ENCODE data around the gene MPST. TPM values are rescaled to one million over a fixed set of nuclear protein-coding genes. Genes with fewer than 3 reads are reported as not detected.
"Not testable (repeated sequence)": the region's sequence is repeated elsewhere in the genome, so short reads cannot be mapped to it uniquely, and the experiment has no call there.

The MPST gene
- total RNA-seq, 8 experiments from 2014 or later: 18.3 to 43.2 (median 22.7) TPM

GRCh38 chr22:37065180-37065579 lies 45.6 kb downstream of the MPST start:
- ATAC-seq (replicated peaks in 6 of 8): no peak
- WGBS, 10 experiments: 88 to 100% methylated on average over 1 of the region's 3 CpGs; no CpG with 5 or more reads in 8 of the 10 experiments
- H3K4me1 ChIP-seq (replicated peaks in 1 of 2): peaks cover 0 to 5% of the 10 kb centered on the region in 2 donors
- no peak overlapping the region for H3K4me3 ChIP-seq
- no peak overlapping the region for H3K27ac ChIP-seq
- in situ Hi-C loops (cut with MboI; ENCODE audit: low pct_unique_long_range_greater_than_20kb in 2 of 9, low sequenced_read_pairs in 9 of 9, unreplicated experiment in 9 of 9): no loop called here

GRCh38 chr22:37065961-37066360 lies 46.4 kb downstream of the MPST start:
- no peak overlapping the region for H3K27ac ChIP-seq
- 83 to 100% (median 96%) methylated on average over 2 to 7 of the region's 9 CpGs; no CpG with 5 or more reads in 7 of the 10 experiments for WGBS, 10 experiments

DNA sequence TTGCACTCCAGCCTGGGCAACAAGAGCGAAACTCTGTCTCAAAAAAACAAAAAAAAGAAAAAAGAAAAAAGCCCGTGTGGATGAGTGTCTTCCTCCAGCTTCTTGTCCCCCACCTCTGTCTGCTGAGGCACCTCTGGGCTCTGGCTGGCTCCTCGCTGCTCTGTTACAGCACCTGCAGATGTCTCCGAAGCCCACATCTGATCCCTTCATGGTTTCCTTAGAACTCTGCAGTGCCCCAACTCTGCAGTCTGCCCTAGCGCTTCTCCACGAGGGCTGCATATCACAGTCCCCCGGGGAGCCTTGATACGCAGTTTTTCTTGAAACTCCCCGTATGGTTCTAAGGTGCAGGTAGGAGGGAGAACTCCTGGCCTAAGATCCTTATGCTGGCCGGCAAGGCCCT lies 47.9 kb downstream of the MPST start:
- Histone ChIP-seq H3K4me1 (replicated peaks in 1 of 2) (peaks cover 0 to 4% of the 10 kb centered on the region in 2 donors), H3K4me3 (no peak overlapping the region), H3K27ac (no peak overlapping the region)
- 67 to 100% (median 83%) methylated on average over 1 to 3 of the region's 10 CpGs; no CpG with 5 or more reads in 5 of the 10 experiments for WGBS, 10 experiments
- ATAC-seq (replicated peaks in 6 of 8): no peak
- in situ Hi-C loops (cut with MboI; ENCODE audit: low pct_unique_long_range_greater_than_20kb in 2 of 9, low sequenced_read_pairs in 9 of 9, unreplicated experiment in 9 of 9): no loop called here

More at GRCh38 chr22:37065961-37066360, 46.4 kb downstream of the MPST start:
- in situ Hi-C loops (cut with MboI; ENCODE audit: low pct_unique_long_range_greater_than_20kb in 2 of 9, low sequenced_read_pairs in 9 of 9, unreplicated experiment in 9 of 9): no loop called here
- no peak overlapping the region for H3K4me3 ChIP-seq
- peaks cover 0 to 5% of the 10 kb centered on the region in 2 donors for H3K4me1 ChIP-seq (replicated peaks in 1 of 2)
- no peak for ATAC-seq (replicated peaks in 6 of 8)

DNA sequence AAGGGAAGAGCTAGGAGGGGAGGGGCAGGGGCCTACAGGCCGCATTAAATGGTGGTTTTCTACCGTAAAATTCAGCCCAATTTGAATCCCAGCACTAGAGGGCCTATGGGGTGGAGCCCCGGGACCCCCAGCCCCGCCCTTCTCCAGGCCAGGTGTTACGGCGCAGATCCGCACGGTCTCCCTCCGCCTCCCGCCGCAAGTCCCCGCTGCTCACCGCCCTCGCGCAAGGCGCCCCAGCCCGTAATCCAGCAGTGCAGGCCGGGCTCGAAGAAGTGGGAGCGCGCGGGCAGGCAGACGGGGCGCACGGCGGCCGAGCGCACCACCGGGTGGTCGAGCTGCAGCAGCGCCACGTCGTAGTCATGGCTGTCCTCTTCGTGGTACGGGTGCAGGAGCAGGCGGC lies 49.3 kb downstream of the MPST start:
- WGBS, 10 experiments: 0% methylated on average over 1 to 2 of the region's 36 CpGs; no CpG with 5 or more reads in 8 of the 10 experiments
- H3K27ac ChIP-seq: no peak overlapping the region
- in situ Hi-C loops (cut with MboI; ENCODE audit: low pct_unique_long_range_greater_than_20kb in 2 of 9, low sequenced_read_pairs in 9 of 9, unreplicated experiment in 9 of 9): no loop called here
- peaks cover 0 to 3% of the 10 kb centered on the region in 2 donors for H3K4me1 ChIP-seq (replicated peaks in 1 of 2)
- peak in 7 of 8 experiments; percentile 28 to 60 (median 40) for ATAC-seq (replicated peaks in 6 of 8)
- H3K4me3 ChIP-seq: no peak overlapping the region

- WGBS, 10 experiments: 0 to 38% (median 0%) methylated on average over 1 to 4 of the region's 11 CpGs; no CpG with 5 or more reads in 7 of the 10 experiments
- Histone ChIP-seq H3K27ac (no peak overlapping the region), H3K4me3 (no peak overlapping the region), H3K4me1 (replicated peaks in 1 of 2) (peaks cover 0 to 3% of the 10 kb centered on the region in 2 donors)
- in situ Hi-C loops (cut with MboI; ENCODE audit: low pct_unique_long_range_greater_than_20kb in 2 of 9, low sequenced_read_pairs in 9 of 9, unreplicated experiment in 9 of 9): no loop called here
- peak in 5 of 8 experiments; percentile 6 to 52 (median 47) for ATAC-seq (replicated peaks in 6 of 8)
Observed at GRCh38 chr22:37069319-37069718, 49.8 kb downstream of the MPST start.

DNA sequence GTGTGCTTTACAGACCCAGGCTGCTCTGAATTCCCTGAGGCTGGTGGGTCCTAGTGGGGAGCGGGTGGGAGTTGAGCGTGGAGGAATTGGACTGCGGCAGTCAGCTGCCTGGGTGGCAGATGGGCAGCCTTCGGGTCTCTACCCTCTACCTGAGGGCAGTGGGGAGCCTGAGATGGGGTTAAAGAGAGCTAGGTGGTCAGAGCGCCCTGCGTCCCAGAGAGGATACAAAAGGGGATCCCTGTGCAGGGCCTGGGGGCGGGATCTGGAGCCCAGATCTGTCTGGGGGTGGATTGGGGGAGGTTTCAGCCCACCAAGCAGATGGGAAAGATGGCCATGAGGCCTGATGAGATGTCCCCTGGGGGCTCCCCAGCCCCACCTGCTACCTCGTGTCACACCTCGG lies 50.2 kb downstream of the MPST start:
- H3K27ac ChIP-seq: no peak overlapping the region
- in situ Hi-C loops (cut with MboI; ENCODE audit: low pct_unique_long_range_greater_than_20kb in 2 of 9, low sequenced_read_pairs in 9 of 9, unreplicated experiment in 9 of 9): no loop called here
- ATAC-seq (replicated peaks in 6 of 8): no peak
- no peak overlapping the region for H3K4me3 ChIP-seq
- WGBS, 10 experiments: 50 to 80% (median 70%) methylated on average over 1 to 5 of the region's 9 CpGs; no CpG with 5 or more reads in 6 of the 10 experiments
- H3K4me1 ChIP-seq (replicated peaks in 1 of 2): peaks cover 0 to 3% of the 10 kb centered on the region in 2 donors

DNA sequence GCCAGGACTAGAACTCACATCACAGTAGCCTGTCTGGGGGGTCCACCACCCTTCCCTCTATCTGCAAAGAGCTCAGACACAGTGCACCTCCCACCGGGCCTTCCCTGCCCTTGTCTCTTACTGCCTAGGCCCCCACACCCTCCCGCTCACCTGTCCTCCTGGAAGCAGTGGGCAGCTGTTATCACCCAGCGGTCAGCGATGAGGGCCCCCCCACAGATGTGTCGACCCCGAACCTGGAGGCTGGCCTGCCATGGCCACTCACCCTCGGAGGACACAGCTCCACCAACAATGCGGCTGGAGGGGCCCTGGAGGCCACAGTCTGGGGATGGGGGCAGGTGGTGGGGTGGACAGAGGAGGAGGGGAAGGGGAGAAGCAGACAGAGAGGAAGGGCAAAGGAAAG lies 50.8 kb downstream of the MPST start:
- in situ Hi-C loops (cut with MboI; ENCODE audit: low pct_unique_long_range_greater_than_20kb in 2 of 9, low sequenced_read_pairs in 9 of 9, unreplicated experiment in 9 of 9): no loop called here
- Histone ChIP-seq H3K4me1 (replicated peaks in 1 of 2) (peaks cover 0 to 3% of the 10 kb centered on the region in 2 donors), H3K4me3 (no peak overlapping the region), H3K27ac (no peak overlapping the region)
- 40% methylated on average over 1 of the region's 8 CpGs; no CpG with 5 or more reads in 9 of the 10 experiments for WGBS, 10 experiments
- no peak for ATAC-seq (replicated peaks in 6 of 8)

GRCh38 chr22:37070744-37071143 lies 51.2 kb downstream of the MPST start:
- WGBS, 10 experiments: no CpG with 5 or more reads among the region's 9 CpGs
- ATAC-seq (replicated peaks in 6 of 8): no peak
- in situ Hi-C loops (cut with MboI; ENCODE audit: low pct_unique_long_range_greater_than_20kb in 2 of 9, low sequenced_read_pairs in 9 of 9, unreplicated experiment in 9 of 9): no loop called here

GRCh38 chr22:37071850-37072592 lies 52.5 kb downstream of the MPST start:
- H3K4me3 ChIP-seq; H3K27ac ChIP-seq; in situ Hi-C loops (cut with MboI; ENCODE audit: low pct_unique_long_range_greater_than_20kb in 2 of 9, low sequenced_read_pairs in 9 of 9, unreplicated experiment in 9 of 9); H3K4me1 ChIP-seq (replicated peaks in 1 of 2); ATAC-seq (replicated peaks in 6 of 8): not testable (repeated sequence)
- WGBS, 10 experiments: 61 to 100% (median 80%) methylated on average over 1 to 5 of the region's 5 CpGs

More at GRCh38 chr22:37070744-37071143, 51.2 kb downstream of the MPST start:
- Histone ChIP-seq H3K4me1 (replicated peaks in 1 of 2) (peaks cover 0 to 3% of the 10 kb centered on the region in 2 donors), H3K4me3 (no peak overlapping the region), H3K27ac (no peak overlapping the region)

- 59 to 100% (median 84%) methylated on average over 1 to 8 of the region's 8 CpGs; no CpG with 5 or more reads in 1 of the 10 experiments for WGBS, 10 experiments
- Histone ChIP-seq H3K4me1 (replicated peaks in 1 of 2) (peaks cover 0 to 3% of the 10 kb centered on the region in 2 donors), H3K4me3 (no peak overlapping the region), H3K27ac (no peak overlapping the region)
- no peak for ATAC-seq (replicated peaks in 6 of 8)
- in situ Hi-C loops (cut with MboI; ENCODE audit: low pct_unique_long_range_greater_than_20kb in 2 of 9, low sequenced_read_pairs in 9 of 9, unreplicated experiment in 9 of 9): no loop called here
Observed at GRCh38 chr22:37072673-37073072, 53.1 kb downstream of the MPST start.

- in situ Hi-C loops (cut with MboI; ENCODE audit: low pct_unique_long_range_greater_than_20kb in 2 of 9, low sequenced_read_pairs in 9 of 9, unreplicated experiment in 9 of 9): no loop called here
- ATAC-seq (replicated peaks in 6 of 8): peak in 5 of 8 experiments; percentile 5 to 27 (median 15)
- no peak overlapping the region for H3K27ac ChIP-seq
- no peaks in the 10 kb centered on the region for H3K4me1 ChIP-seq (replicated peaks in 1 of 2)
- WGBS, 10 experiments: 70 to 80% methylated on average over 2 of the region's 16 CpGs; no CpG with 5 or more reads in 8 of the 10 experiments
- H3K4me3 ChIP-seq: no peak overlapping the region
Observed at GRCh38 chr22:37074537-37074936, 55.0 kb downstream of the MPST start.

DNA sequence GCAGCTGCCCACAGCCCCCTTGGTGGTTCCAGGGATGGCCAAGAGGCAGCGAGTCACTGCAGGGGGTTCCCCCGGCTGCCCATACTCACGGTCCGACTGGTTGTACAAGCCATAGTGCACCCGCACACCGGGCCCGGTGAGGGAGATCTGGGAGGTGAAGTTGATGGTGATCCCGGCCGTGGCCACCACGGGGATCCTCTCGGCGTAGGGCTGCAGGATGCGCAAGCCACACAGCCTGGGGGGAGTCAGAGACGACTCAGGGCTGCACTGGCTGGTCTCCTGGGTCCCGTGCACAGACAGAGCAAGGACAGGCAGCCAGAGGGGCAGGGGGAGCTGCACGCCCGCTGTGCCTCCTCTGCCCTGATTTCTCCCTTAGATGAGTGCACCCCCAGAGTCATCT lies 55.5 kb downstream of the MPST start:
- H3K27ac ChIP-seq: no peak overlapping the region
- H3K4me1 ChIP-seq (replicated peaks in 1 of 2): no peaks in the 10 kb centered on the region
- in situ Hi-C loops (cut with MboI; ENCODE audit: low pct_unique_long_range_greater_than_20kb in 2 of 9, low sequenced_read_pairs in 9 of 9, unreplicated experiment in 9 of 9): no loop called here
- no peak overlapping the region for H3K4me3 ChIP-seq
- 30 to 76% (median 51%) methylated on average over 2 to 6 of the region's 17 CpGs; no CpG with 5 or more reads in 7 of the 10 experiments for WGBS, 10 experiments
- ATAC-seq (replicated peaks in 6 of 8): peak in 2 of 8 experiments; percentile 7 to 11

DNA sequence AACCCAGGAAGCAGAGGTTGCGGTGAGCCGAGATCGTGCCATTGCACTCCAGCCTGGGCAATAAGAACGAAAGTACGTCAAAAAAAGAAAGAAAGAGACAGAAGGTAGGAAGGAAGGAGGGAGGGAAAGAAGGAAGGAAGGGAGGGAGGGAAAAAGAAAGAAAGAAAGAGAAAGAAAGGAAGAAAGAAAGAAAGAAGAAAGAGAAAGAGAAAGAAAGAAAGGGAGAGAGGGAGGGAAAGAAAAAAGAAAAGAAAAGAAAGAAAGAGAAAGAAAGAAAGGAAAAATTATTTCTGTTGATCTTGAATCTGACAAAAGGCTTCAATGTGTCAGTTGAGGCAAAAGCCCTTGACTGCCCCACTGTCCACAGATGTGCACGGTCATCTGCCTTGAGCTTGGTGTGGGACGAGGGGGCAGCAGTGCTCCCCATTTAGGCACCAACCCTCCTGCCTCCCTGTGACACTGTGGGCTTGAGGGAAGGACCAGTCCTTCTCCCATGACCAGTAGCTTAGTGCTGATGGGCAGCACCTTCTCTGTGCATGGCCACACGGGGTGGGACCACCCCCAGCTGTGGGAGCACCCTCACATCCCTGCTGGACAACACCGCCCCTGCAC lies 56.4 kb downstream of the MPST start:
- no peaks in the 10 kb centered on the region for H3K4me1 ChIP-seq (replicated peaks in 1 of 2)
- no peak overlapping the region for H3K27ac ChIP-seq
- in situ Hi-C loops (cut with MboI; ENCODE audit: low pct_unique_long_range_greater_than_20kb in 2 of 9, low sequenced_read_pairs in 9 of 9, unreplicated experiment in 9 of 9): no loop called here
- 49 to 90% (median 74%) methylated on average over 2 to 7 of the region's 9 CpGs; no CpG with 5 or more reads in 2 of the 10 experiments for WGBS, 10 experiments
- H3K4me3 ChIP-seq: no peak overlapping the region
- no peak for ATAC-seq (replicated peaks in 6 of 8)
